Mesenteric fat pad (tissue), 1 donor: ENCODE results near the gene GLT6D1. TPM values are rescaled to one million over a fixed set of nuclear protein-coding genes. Genes with fewer than 3 reads are reported as not detected.

Experiments used
- DNase-seq: peaks from one replicate; pipeline ENCODE4 v3.0.0-alpha.2; 2020; ENCODE audit warnings: low spot score
- total RNA-seq: library from RNA; stranded (reverse); fragmentation: NEBNext Ultra II Directional; extraction: Animal tissue kit (Norgen Biotek cat#: 25700); gene quantifications from one replicate; pipeline ENCODE4 v1.2.1, GENCODE V29; 2021
- donor health status: DM: yes; HTN: yes; CAD: no.

GLT6D1 gene
- total RNA-seq, 1 donor from 2014 or later = not detected

GRCh38 chr9:135587658-135588057 is 51.7 kb downstream of the GLT6D1 start:
- DNase-seq = no peak

GRCh38 chr9:135586601-135587109 is 52.7 kb downstream of the GLT6D1 start:
- no peak for DNase-seq

GRCh38 chr9:135584934-135585333 is 54.4 kb downstream of the GLT6D1 start:
- no peak for DNase-seq

- DNase-seq = no peak
Measured at GRCh38 chr9:135584371-135584770, 55.0 kb downstream of the GLT6D1 start.

GRCh38 chr9:135583688-135584011 is 55.7 kb downstream of the GLT6D1 start:
- peak; percentile 87 for DNase-seq

GRCh38 chr9:135582966-135583687 is 56.2 kb downstream of the GLT6D1 start:
- DNase-seq = peak; percentile 79

- no peak for DNase-seq
Measured at GRCh38 chr9:135582541-135582940, 56.8 kb downstream of the GLT6D1 start.

GRCh38 chr9:135581636-135582426 is 57.5 kb downstream of the GLT6D1 start:
- DNase-seq = no peak

GRCh38 chr9:135580664-135581380 is 58.5 kb downstream of the GLT6D1 start:
- no peak for DNase-seq

GRCh38 chr9:135579889-135580660 is 59.3 kb downstream of the GLT6D1 start:
- DNase-seq = no peak

GRCh38 chr9:135579356-135579755 is 60.0 kb downstream of the GLT6D1 start:
- no peak for DNase-seq

GRCh38 chr9:135577256-135577655 is 62.1 kb downstream of the GLT6D1 start:
- DNase-seq = peak; percentile 72

GRCh38 chr9:135575995-135576631 is 63.2 kb downstream of the GLT6D1 start:
- DNase-seq = peak; percentile 78

- DNase-seq = no peak
Measured at GRCh38 chr9:135574943-135575342, 64.4 kb downstream of the GLT6D1 start.

- DNase-seq = no peak
Measured at GRCh38 chr9:135574331-135574730, 65.0 kb downstream of the GLT6D1 start.

Other genes with a start within 250 kb of the GLT6D1 start
- 10.6 TPM for gene PPP1R26, start 159.8 kb downstream of the GLT6D1 start, total RNA-seq
- 25.9 TPM for gene MRPS2, start 138.9 kb downstream of the GLT6D1 start, total RNA-seq
- 2.3 TPM for gene LCN1, start 118.1 kb downstream of the GLT6D1 start, total RNA-seq
- gene OBP2A, start 93.4 kb downstream of the GLT6D1 start, total RNA-seq = not detected
- not detected for gene PAEP, start 77.8 kb downstream of the GLT6D1 start, total RNA-seq
- gene LCN9, start 23.8 kb upstream of the GLT6D1 start, total RNA-seq = not detected
- gene SOHLH1, start 59.9 kb upstream of the GLT6D1 start, total RNA-seq = not detected
- 0.06 TPM for gene KCNT1, start 62.6 kb upstream of the GLT6D1 start, total RNA-seq